Measurements from ENCODE around the gene TPBG. TPM values are rescaled to one million over a fixed set of nuclear protein-coding genes. Genes with fewer than 3 reads are reported as not detected.

TPBG gene
- total RNA-seq: 134 and 143 TPM in 2 replicates

GRCh38 chr6:82363428-82364086, at the start of gene TPBG:
Gene TPBG, plus strand, starts transcription at chr6:82363817. Its CDS starts 1,145 bp downstream, at chr6:82364962.

Other genes starting within 250 kb of the TPBG start
- gene IBTK, start 116.1 kb upstream of the TPBG start, total RNA-seq: 78.7 and 154 TPM in 2 replicates

All from nasal cavity respiratory epithelium epithelial cell of viscerocranial mucosa (primary cell).